ENCODE results near the gene PRLR. TPM values are rescaled to one million over a fixed set of nuclear protein-coding genes. Genes with fewer than 3 reads are reported as not detected.
"Not testable (repeated sequence)": the region's sequence is repeated elsewhere in the genome, so short reads cannot be mapped to it uniquely, and the experiment has no call there.

PRLR gene
- total RNA-seq, 1 experiment from 2014 or later = 8.2 TPM

DNA sequence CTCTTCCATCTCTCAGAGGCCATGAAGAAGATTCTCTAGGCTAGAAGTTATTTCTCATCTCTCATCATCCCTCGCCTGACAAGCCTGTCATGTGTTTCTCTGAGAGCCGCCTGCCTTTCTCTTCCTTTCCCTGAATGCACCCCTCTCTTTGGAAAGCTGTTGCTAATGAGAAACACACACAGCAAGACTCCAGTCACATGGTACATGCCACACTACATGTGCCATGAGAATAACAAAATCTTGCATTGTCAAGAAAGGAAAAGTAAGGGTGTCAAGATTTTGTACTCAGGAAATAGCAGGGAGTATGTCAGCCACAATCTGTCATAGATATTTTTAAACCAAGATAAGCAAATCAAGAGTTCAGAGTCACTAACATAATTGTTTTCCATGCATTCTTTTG is 191.4 kb downstream of the PRLR start:
- no peak for DNase-seq (ENCODE audit: low spot score)

DNA sequence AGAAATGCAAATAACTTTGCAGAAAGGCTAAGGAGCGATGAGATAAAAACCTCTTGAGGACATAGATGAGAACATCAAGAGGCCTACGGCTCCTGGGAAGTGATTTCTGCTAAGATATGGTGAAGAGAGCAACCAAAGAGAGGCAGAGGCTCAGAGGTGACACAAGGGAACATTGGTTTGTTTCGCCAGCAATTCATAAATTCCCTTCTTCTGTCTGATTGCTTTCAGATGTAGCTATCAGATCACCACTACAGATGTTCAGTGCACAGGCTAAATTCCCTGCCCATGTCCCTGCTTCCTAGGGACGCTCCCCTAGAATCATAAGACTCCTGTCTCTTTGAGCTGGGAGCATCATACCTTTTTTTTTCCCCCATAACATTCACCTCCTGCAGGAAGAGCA is 193.8 kb downstream of the PRLR start:
- DNase-seq (ENCODE audit: low spot score) = no peak

DNA sequence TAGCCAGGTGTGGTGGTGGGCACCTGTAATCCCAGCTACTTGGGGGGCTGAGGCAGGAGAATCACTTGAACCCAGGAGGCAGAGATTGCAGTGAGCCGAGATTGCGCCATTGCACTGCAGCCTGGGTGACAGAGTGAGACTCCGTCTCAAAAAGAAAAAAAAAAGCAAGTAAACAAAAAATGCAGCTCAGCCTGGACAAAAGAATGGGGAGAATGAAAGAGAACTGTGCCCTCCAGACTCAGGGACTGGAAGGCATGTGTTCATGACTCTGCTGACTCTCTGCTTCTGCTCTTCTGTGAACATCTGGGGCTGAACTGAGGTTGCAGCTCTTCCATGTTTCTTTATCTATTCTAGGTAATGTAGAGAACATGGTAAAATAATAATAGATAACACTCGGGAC is 194.4 kb downstream of the PRLR start:
- DNase-seq (ENCODE audit: low spot score) = not testable (repeated sequence)

DNA sequence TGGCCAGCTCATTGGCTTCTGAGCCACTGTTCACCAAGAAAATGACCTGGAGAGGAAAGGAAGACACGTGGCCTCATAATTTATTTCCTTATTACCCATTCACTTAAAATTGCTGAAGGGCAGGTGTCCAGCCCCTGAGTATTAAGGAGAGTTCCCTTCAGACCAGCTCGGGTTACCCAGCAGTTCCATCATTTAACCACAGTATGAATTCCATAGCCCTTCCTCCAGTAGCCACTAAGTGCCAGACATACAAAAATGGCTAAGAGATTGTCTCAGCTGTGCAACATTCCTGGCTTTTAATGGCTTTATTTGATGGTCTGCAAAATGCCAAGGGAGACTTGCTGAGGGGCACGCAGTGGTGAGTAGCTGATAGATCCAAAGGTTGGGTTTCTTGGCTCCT is 195.0 kb downstream of the PRLR start:
- no peak for DNase-seq (ENCODE audit: low spot score)

DNA sequence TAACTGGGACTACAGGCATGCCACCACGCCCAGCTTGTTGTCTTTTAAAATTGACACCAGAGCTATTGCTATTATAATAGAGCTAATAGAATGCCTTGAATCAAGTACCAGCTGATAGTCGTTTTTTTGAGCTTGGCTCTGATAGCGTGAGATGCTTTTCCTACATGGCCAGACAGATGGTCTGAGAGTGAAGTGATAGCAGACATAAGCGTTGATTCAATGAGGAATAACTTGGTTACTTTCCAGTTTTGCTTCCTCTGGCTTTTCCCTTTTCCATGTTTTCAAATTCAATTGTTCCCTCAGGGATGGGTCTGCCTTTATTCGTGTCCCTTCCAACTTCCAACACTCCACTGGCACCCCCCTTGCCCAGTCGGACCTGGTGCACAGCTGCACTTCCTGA is 197.9 kb downstream of the PRLR start:
- DNase-seq (ENCODE audit: low spot score) = no peak

- no peak for DNase-seq (ENCODE audit: low spot score)
Observed at GRCh38 chr5:35031276-35031675, 199.0 kb downstream of the PRLR start.

DNA sequence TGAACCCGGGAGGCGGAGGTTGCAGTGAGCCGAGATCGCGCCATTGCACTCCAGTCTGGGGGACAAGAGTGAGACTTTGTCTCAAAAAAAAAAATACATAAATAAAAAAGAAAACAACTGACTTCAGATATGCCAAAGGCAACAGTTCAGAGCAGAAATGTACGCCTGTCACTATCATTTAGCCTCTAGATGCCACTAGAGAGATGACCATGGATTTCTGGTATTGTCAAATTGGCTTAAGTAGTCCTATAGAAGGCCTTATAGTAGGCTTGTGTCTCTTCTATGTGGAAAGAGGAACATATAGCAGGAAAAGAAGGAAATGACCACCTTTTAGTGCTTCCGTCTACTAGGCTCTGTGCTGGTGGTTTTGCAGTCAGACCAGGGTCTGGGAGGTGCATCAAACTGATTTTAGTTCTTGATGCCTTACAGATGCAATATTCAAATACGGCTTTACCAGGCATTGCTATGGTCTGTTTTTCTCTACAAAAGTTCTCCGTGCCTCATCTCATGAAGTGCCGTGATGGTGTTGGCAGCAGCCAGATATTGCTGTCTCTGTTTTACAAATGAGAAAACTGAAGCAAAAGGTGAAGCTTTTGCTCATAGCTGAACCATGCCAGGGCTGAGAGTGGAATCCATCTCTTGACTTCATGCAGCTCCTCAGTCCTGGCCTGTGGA is 199.7 kb downstream of the PRLR start:
- peak; percentile 66 for DNase-seq (ENCODE audit: low spot score)

DNA sequence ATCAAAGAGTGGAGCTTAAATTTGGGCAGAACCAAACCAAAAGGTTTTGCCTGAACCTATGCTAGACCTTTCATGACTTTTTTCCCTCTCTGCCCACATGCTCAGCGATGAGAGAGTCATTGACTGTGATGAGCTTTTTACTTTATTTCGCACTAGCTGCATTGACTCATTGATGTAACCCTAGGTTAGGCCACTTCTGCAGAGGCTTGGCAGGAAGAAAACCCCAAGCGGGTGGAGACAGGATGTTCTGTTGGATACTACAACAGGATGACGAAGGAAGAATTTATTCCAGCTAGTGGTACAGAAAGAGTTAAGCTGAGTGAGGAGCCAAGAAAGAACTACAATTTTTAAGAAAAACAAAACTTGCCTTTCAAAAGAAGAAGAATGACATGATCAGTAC is 201.0 kb downstream of the PRLR start:
- DNase-seq (ENCODE audit: low spot score) = no peak

DNA sequence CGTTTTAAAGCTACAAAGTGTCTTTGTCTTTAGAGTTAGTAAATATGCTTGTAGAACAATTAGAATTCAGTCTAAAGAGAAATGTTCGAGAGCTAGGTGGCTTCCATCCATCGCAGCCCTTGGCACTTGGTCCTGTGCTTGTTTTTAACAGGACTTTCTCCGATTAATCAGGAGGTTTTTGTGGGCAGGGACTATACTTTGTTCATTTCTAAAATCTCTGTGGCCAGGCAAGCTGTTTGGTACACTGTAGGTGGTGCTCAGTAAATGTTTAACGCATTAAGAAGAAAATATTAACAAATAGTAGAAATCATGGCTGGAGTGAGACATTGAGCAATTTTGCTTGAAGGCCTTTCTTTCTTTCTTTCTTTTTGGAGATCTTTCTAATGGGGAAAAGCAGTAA is 203.3 kb downstream of the PRLR start:
- DNase-seq (ENCODE audit: low spot score) = no peak

DNA sequence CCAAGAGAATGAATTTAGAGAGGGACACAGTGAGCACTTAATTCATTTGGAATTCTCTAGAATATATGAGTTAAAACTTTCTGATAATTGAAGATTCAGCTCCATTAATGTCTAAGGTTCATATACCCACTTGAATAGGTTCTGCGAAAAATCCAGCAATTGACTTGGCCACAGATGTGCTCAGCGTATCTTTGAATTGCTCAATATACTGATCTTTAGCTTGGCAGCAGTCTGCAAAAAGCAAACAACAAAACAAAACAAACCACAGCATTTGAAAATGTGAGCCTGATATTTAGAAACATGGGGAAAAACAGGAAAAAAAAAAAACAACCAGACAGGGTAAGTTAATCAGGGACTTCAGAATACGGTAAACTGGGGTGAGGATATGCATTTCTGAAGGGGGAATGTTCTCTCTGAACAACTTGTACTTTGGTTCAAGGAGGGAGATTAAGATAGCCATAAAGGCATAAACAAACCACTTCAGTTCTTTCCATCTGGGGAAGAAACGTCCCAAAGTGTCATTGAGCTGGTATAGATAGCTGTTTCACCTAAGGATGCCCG is 203.9 kb downstream of the PRLR start:
- no peak for DNase-seq (ENCODE audit: low spot score)

GRCh38 chr5:35024911-35025510 is 205.3 kb downstream of the PRLR start:
- DNase-seq (ENCODE audit: low spot score) = no peak

GRCh38 chr5:35023391-35024178 is 206.7 kb downstream of the PRLR start:
- DNase-seq (ENCODE audit: low spot score) = no peak

- DNase-seq (ENCODE audit: low spot score) = no peak
Observed at GRCh38 chr5:35016174-35017051, 213.9 kb downstream of the PRLR start.

GRCh38 chr5:35015063-35015462 is 215.2 kb downstream of the PRLR start:
- DNase-seq (ENCODE audit: low spot score) = no peak

GRCh38 chr5:35012796-35013195 is 217.5 kb downstream of the PRLR start:
- no peak for DNase-seq (ENCODE audit: low spot score)

DNA sequence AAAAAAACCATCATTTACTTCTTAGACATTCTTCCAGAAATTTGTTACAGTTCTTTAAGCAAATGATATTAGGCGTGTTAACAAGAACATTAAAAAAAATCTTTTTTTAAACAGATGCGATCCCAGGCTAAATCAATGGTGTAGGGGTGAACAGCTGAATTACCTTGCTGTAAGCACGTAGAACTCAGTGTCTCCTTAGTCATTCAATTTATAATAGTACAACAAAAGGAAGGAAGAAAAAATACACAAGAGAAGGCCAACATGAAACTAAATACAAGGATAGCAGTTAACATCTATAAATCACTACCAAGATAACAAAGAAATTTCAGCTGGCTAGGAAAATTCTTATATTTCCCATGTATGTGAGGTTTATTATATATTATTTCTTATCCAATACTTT is 217.9 kb downstream of the PRLR start:
- DNase-seq (ENCODE audit: low spot score) = no peak

GRCh38 chr5:35010676-35011075 is 219.6 kb downstream of the PRLR start:
- no peak for DNase-seq (ENCODE audit: low spot score)

DNA sequence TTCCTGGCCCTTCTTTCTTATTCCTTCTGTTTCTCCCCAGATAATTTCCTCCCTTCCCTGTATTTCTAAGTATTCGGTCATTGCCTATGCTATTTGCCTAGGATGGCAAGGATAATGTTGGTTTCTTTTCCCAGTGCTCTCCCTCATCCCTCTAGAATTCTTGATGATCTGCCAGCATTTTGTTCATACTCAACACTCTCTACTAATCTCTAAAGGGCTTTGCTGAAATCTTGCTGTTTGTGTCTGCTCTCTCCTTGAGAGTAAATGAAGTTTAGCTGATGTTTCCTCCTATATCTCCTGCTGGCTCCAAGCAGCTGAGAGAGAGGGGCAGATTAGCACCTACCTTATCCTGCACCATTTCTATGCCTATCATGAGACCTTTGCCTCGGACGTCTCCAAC is 220.6 kb downstream of the PRLR start:
- no peak for DNase-seq (ENCODE audit: low spot score)

GRCh38 chr5:35009019-35009418 is 221.3 kb downstream of the PRLR start:
- DNase-seq (ENCODE audit: low spot score) = no peak

DNA sequence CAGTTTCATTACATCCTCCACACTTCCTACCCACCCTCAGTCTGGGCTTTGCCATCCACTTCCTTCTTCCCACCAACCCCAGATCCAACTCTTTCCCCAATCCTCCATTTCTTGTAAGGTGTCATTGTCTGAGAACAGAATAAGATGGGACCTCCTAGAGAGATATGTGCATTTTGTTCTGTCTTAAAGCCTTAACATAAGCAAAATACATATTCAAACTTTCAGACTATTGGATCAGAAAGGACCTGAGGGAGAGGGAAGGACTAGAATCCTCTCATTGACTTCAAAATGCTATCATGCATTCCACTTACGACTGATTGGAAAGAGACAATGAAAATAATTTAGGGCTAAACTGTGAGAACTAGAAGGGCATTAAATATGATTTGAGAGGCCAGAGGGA is 225.5 kb downstream of the PRLR start:
- DNase-seq (ENCODE audit: low spot score) = no peak

GRCh38 chr5:35004200-35004599 is 226.1 kb downstream of the PRLR start:
- DNase-seq (ENCODE audit: low spot score) = no peak

All from HT-29 (cell line).